Thoracic aorta (tissue), 2 donors: ENCODE data around the gene SFMBT2. TPM values are rescaled to one million over a fixed set of nuclear protein-coding genes. Genes with fewer than 3 reads are reported as not detected.

Source experiments
- ATAC-seq: fragments of 150-250 bp; one replicate; pipeline ENCODE4 v1.8.0; 2017; ENCODE audit warnings: low read depth; ENCODE audit not compliant: insufficient number of reproducible peaks, low FRiP score
- DNase-seq: peaks from one replicate; pipeline ENCODE4 v3.0.0-alpha.2; 2020; ENCODE audit warnings: low spot score
- H3K27ac ChIP-seq, 2 donors: fragments of 200-600 bp; sonication (generic); 1 replicate in 1 of 2; 2 replicates in 1 of 2; pipeline ENCODE4 v1.5.1; 2016; ENCODE audit warnings: mild to moderate bottlenecking in 2 of 2, moderate library complexity in 2 of 2
- H3K27me3 ChIP-seq: fragments of 200-600 bp; sonication (generic); replicated peaks from 2 replicates; pipeline ENCODE4 v1.6.0; 2016; ENCODE audit warnings: mild to moderate bottlenecking; ENCODE audit not compliant: insufficient read depth
- H3K36me3 ChIP-seq: fragments of 200-600 bp; sonication (generic); one replicate; pipeline ENCODE4 v1.5.1; 2016
- H3K4me1 ChIP-seq, 2 donors: fragments of 200-600 bp; sonication (generic); 1 replicate in 1 of 2; 2 replicates in 1 of 2; pipeline versions ENCODE4 v1.5.1 to v1.6.0; 2016; ENCODE audit warnings: low read depth in 2 of 2, mild to moderate bottlenecking in 1 of 2; ENCODE audit not compliant: control insufficient read depth in 1 of 2
- H3K4me3 ChIP-seq: fragments of 200-600 bp; sonication (generic); 2 replicates; pipeline ENCODE4 v1.5.1; 2016; ENCODE audit warnings: mild to moderate bottlenecking
- H3K9me3 ChIP-seq: fragments of 200-600 bp; sonication (generic); 2 replicates; pipeline ENCODE4 v1.5.1; 2016
- CTCF ChIP-seq: fragments of 200-600 bp; sonication (generic); IDR thresholded peaks from one replicate; pipeline ENCODE4 v1.5.1; 2019; ENCODE audit warnings: antibody characterized with exemption
- total RNA-seq, 2 donors: library from RNA; depleted of rRNA; stranded (reverse); fragments of >200 nt; gene quantifications; one replicate each; pipeline versions ENCODE4 v1.1.0 to v1.2.3, GENCODE V29; 2016

SFMBT2 gene
- total RNA-seq, 2 donors from 2014 or later, result 8.5 to 9.0 TPM

DNA sequence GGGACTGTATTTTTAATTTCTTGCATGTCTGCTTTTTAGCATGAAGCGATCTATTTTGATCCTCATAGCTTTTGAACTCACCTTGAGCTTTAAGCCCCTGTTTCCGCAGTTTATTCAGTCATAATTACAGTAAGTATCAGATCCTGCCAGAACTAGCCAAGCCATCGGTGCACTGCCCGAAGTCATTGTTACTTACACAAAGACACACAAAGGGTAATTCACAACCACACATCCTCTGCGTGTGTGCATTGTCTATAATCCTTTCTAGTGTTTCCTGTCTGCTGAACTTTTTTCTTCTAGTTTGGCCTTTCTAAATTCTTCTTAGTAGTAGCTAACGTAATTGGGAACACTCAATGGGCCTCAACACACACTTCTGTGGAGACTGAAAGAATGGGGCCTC lies 133.0 kb downstream of the SFMBT2 start:
- no peak overlapping the region for H3K4me3 ChIP-seq
- TF ChIP-seq CTCF, result no peak
- no peak for DNase-seq

GRCh38 chr10:7277432-7277831 lies 133.4 kb downstream of the SFMBT2 start:
- no peak overlapping the region for H3K27ac ChIP-seq
- H3K27me3 ChIP-seq, result no peaks in the 10 kb centered on the region
- H3K4me3 ChIP-seq, result no peak overlapping the region
- no peaks in the 10 kb centered on the region for H3K36me3 ChIP-seq
- no peak for TF ChIP-seq CTCF
- ATAC-seq (no peak), DNase-seq (no peak)
- no peaks in the 10 kb centered on the region for H3K9me3 ChIP-seq
- H3K4me1 ChIP-seq, result no peaks in the 10 kb centered on the region

More for the DNA sequence above, 133.0 kb downstream of the SFMBT2 start:
- no peaks in the 10 kb centered on the region for H3K36me3 ChIP-seq
- no peak overlapping the region for H3K27ac ChIP-seq
- H3K27me3 ChIP-seq, result no peaks in the 10 kb centered on the region
- no peaks in the 10 kb centered on the region for H3K9me3 ChIP-seq
- ATAC-seq, result no peak
- H3K4me1 ChIP-seq, result no peaks in the 10 kb centered on the region

DNA sequence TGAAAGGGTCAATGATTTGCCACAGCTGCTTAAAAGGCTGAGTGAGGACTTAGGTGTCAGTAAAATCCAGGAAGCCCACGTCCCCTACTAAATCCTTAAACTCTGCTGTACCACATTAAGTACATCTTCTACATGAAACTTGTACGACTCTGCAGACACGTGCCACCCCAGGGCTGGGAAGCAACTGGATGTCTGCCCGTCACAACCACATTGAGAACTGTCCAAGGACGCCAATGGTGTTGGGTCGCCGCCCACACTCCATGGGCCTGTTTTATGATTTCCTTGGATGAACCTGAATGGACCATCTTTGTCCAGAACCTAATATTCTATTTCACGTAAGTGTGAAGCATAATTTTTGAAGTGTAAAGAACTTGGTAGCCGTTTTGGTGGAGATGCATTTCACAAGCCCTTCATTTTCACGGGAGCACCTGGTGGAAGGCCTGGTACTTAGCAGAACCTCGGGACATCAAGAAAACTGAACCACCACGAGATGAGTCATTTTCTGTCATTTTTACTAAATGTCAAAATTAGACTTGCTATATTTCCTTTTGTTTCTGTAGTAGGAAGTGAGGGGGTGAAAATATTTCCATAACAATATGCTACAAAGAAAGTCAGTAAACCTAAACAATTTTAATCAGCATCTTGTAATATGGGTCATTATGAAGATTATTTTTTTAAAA lies 134.9 kb downstream of the SFMBT2 start:
- H3K27me3 ChIP-seq, result no peaks in the 10 kb centered on the region
- no peak for DNase-seq
- no peak overlapping the region for H3K4me3 ChIP-seq
- no peak for TF ChIP-seq CTCF
- no peaks in the 10 kb centered on the region for H3K4me1 ChIP-seq
- ATAC-seq, result no peak
- no peaks in the 10 kb centered on the region for H3K36me3 ChIP-seq
- H3K27ac ChIP-seq, result no peak overlapping the region
- no peaks in the 10 kb centered on the region for H3K9me3 ChIP-seq

GRCh38 chr10:7274293-7274692 lies 136.5 kb downstream of the SFMBT2 start:
- H3K4me1 ChIP-seq, result no peaks in the 10 kb centered on the region
- H3K27me3 ChIP-seq, result no peaks in the 10 kb centered on the region
- ATAC-seq (no peak), DNase-seq (no peak)
- H3K36me3 ChIP-seq, result no peaks in the 10 kb centered on the region
- no peak for TF ChIP-seq CTCF
- H3K9me3 ChIP-seq, result no peaks in the 10 kb centered on the region
- no peak overlapping the region for H3K27ac ChIP-seq
- no peak overlapping the region for H3K4me3 ChIP-seq

- Histone ChIP-seq H3K27ac (no peak overlapping the region), H3K9me3 (no peaks in the 10 kb centered on the region), H3K36me3 (no peaks in the 10 kb centered on the region), H3K27me3 (no peaks in the 10 kb centered on the region), H3K4me3 (no peak overlapping the region), H3K4me1 (no peaks in the 10 kb centered on the region)
- DNase-seq, result no peak
- ATAC-seq, result no peak
- TF ChIP-seq CTCF, result no peak
Measured at GRCh38 chr10:7272008-7272407, 138.8 kb downstream of the SFMBT2 start.
